H1 (cell line): ENCODE measurements around the gene COL4A2. TPM values are rescaled to one million over a fixed set of nuclear protein-coding genes. Genes with fewer than 3 reads are reported as not detected.

Experiments
- ASH2L ChIP-seq: fragments of 200-600, 300-600 bp; sonication (generic); IDR thresholded peaks from one replicate; pipeline ENCODE4 v1.7.1; 2017; ENCODE audit warnings: low read length
- BRCA1 ChIP-seq: IDR thresholded peaks from 2 replicates; pipeline ENCODE4 v1.6.1; 2012; ENCODE audit warnings: low read depth, low read length, improper control_type of control experiment
- polyA plus RNA-seq, 7 experiments: library from polyadenylated mRNA; depleted of rRNA in 3 of 7; stranded (reverse) in 5 of 7; unstranded in 2 of 7; fragments of >200 nt in 5 of 7; fragments of 200-250 nt in 2 of 7; gene quantifications; 1 replicate in 5 of 7; 2 replicates in 1 of 7; 4 replicates in 1 of 7; pipeline versions ENCODE4 v1.2.1 to v1.2.3, GENCODE V29; 2011 to 2013; ENCODE audit warnings: missing spikeins in 2 of 7, mixed read lengths in 2 of 7
- total RNA-seq: library from RNA; stranded (reverse); fragmentation: NEBNext Ultra II Directional; extraction: Animal tissue kit (Norgen Biotek cat#: 25700); gene quantifications from 2 replicates; pipeline ENCODE4 v1.2.1, GENCODE V29; 2021

Gene COL4A2
- total and polyA plus RNA-seq, 2 of the 8 experiments (the other 6 are each of a cell fraction or from before 2014, with no cell fraction given): 80.4 to 87.3 TPM

DNA sequence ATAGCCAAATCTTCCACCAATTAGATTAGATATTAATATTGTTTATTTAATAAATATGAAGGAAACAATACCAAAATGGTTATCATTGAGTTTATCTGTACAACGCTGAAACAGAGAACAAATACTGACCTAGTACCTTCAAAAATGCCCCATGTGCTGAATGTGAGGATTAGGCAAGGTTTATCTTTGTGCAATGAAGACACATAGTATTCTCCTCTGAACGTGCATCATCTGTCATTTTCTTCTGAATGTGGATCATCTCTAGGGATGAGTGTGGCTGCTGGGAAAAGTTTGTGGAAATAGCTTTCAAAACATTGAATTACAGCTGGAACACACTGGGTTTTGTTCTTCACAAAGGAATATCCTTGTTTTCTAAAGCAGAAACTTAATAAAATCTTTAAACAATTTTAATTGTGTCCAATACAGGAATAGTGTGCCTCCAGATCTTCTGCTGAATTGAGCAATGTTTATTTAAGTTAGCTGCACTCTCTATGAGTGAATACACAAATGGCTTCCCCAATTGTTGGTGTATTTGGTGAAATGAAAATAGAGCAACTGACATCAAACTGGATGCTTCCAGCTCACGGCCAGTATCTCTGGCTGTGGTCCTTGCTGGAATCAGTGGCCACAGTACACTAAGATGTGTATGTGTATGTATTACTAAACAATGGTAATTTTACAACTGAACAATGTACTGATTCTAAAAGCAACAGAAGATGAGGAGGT is 6.8 kb upstream of the COL4A2 start (continued):
- no peak for TF ChIP-seq BRCA1
- no peak for TF ChIP-seq ASH2L
